Panc1 (cell line): ENCODE data around the gene IFNAR1.

Source experiments
- CTCF ChIP-seq: fragments of 450-650 bp; IDR thresholded peaks from 2 replicates; pipeline ENCODE4 v1.5.1; 2017; ENCODE audit warnings: mild to moderate bottlenecking
- POLR2AphosphoS5 ChIP-seq: IDR thresholded peaks from 2 replicates; pipeline ENCODE4 v1.6.1; 2012; ENCODE audit warnings: mild to moderate bottlenecking, low read depth, low read length, moderate library complexity
- REST ChIP-seq, 2 experiments: IDR thresholded peaks; 2 replicates each; pipeline ENCODE4 v1.6.1; 2011 to 2012; ENCODE audit warnings: low read depth in 2 of 2, control low read depth in 1 of 2, low read length in 1 of 2, mild to moderate bottlenecking in 1 of 2, moderate library complexity in 1 of 2; ENCODE audit not compliant: insufficient read depth in 1 of 2
- TCF7L2 ChIP-seq: IDR thresholded peaks from 2 replicates; pipeline ENCODE4 v1.6.1; 2011; ENCODE audit warnings: mild to moderate bottlenecking, low read depth, low read length, inconsistent platforms

GRCh38 chr21:33289199-33289819, 35.5 kb upstream of the IFNAR1 start:
- TF ChIP-seq CTCF (no peak), POLR2AphosphoS5 (no peak), TCF7L2 (no peak), REST (IDR thresholded peaks at IDR 0.05; ENCODE audit: insufficient read depth in 1 of 2, low read depth in 2 of 2, low read length in 1 of 2) (no peak)
